GM23338 (cell line): ENCODE measurements around the gene ADTRP.

Experiments used
- EZH2phosphoT487 ChIP-seq: fragments of 200-600 bp; sonication (generic); IDR thresholded peaks from one replicate; pipeline ENCODE4 v1.8.1; 2018; ENCODE audit warnings: antibody characterized with exemption; ENCODE audit not compliant: unreplicated experiment
- TF ChIP-seq, protein P1 (sequence below), 2 experiments: fragments of 200-600 bp in 1 of 2; sonication (generic) in 1 of 2; conservative IDR thresholded peaks; 2 replicates each; pipeline versions ENCODE4 v1.5.1 to v1.6.1; 2016 to 2017; ENCODE audit warnings: antibody characterized with exemption in 2 of 2, low read depth in 2 of 2, mild to moderate bottlenecking in 2 of 2, moderate library complexity in 1 of 2

DNA sequence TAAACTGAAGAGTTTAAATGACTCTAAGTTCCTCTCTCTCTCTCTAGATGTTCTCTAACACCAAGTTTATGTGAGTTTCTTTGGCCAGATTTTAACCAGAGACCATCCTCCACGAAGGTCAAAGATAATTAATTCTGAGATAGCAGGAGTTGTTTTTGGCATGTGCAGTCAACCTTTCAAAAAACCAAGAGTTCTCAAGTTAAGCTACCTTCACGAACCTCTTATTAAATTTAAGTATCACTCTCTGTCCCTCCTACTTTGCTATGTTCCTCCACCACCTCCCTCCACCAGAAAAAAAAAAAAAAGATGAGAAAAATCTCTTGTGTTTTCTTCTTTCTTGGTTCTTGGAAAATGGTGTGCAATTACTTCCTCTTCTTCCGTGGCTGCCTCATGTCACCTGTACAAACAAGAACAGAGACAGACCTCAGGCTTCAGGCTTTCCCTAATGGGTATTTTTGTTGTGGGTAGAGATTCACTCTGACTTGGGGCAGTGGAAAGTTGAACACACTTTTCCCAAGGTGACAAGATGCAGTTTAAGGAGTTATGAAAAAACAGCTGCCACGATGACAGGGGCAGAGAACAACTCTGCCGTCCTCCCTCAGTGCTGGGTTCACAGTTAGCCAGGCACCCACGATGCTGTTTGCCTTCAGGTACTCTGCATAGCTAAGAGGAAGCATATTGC lies 64.3 kb downstream of the ADTRP start:
- TF ChIP-seq, protein P1, sequence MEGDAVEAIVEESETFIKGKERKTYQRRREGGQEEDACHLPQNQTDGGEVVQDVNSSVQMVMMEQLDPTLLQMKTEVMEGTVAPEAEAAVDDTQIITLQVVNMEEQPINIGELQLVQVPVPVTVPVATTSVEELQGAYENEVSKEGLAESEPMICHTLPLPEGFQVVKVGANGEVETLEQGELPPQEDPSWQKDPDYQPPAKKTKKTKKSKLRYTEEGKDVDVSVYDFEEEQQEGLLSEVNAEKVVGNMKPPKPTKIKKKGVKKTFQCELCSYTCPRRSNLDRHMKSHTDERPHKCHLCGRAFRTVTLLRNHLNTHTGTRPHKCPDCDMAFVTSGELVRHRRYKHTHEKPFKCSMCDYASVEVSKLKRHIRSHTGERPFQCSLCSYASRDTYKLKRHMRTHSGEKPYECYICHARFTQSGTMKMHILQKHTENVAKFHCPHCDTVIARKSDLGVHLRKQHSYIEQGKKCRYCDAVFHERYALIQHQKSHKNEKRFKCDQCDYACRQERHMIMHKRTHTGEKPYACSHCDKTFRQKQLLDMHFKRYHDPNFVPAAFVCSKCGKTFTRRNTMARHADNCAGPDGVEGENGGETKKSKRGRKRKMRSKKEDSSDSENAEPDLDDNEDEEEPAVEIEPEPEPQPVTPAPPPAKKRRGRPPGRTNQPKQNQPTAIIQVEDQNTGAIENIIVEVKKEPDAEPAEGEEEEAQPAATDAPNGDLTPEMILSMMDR (conservative IDR thresholded peaks at IDR 0.05; ENCODE audit: low read depth in 2 of 2): no peak
- no peak for TF ChIP-seq EZH2phosphoT487
